Erythroblast (primary cell): Measurements from ENCODE around the gene OR5AL1.

Source experiments
- GATA1 ChIP-seq: IDR thresholded peaks from 2 replicates; pipeline ENCODE4 v1.6.1; 2011; ENCODE audit warnings: low read depth, mild to moderate bottlenecking, control low read depth, low read length, moderate library complexity
- POLR2A ChIP-seq: IDR thresholded peaks from 2 replicates; pipeline ENCODE4 v1.6.1; 2011; ENCODE audit warnings: mild to moderate bottlenecking, low read length

- TF ChIP-seq POLR2A (no peak), GATA1 (no peak)
Measured at GRCh38 chr11:56410801-56411200, 1.7 kb upstream of the OR5AL1 start.
